GM10248 (cell line): Measurements from ENCODE around the gene TPSG1.

Source experiments
- CTCF ChIA-PET: fragments of 300-600 bp; sonication (Branson Sonifier 250); formaldehyde crosslinking; extraction: SDS; loops from one replicate; lab custom pipeline; 2021; ENCODE audit warnings: antibody characterized with exemption; lab: Yijun Ruan, JAX
- POLR2A ChIA-PET: fragments of 350-650 bp; sonication (Branson Sonifier 250); formaldehyde crosslinking; extraction: SDS; loops from one replicate; lab custom pipeline; 2020; ENCODE audit warnings: antibody characterized with exemption; lab: Yijun Ruan, JAX
- DNase-seq: peaks from one replicate; pipeline ENCODE4 v3.0.0; 2012; ENCODE audit errors: extremely low spot score
- TF ChIP-seq, protein P1 (sequence below): IDR thresholded peaks from 2 replicates; pipeline ENCODE4 v1.5.1; 2012; ENCODE audit warnings: mild to moderate bottlenecking, low read depth; ENCODE audit errors: extremely low read depth, missing control alignments, control extremely low read depth

The TPSG1 gene

DNA sequence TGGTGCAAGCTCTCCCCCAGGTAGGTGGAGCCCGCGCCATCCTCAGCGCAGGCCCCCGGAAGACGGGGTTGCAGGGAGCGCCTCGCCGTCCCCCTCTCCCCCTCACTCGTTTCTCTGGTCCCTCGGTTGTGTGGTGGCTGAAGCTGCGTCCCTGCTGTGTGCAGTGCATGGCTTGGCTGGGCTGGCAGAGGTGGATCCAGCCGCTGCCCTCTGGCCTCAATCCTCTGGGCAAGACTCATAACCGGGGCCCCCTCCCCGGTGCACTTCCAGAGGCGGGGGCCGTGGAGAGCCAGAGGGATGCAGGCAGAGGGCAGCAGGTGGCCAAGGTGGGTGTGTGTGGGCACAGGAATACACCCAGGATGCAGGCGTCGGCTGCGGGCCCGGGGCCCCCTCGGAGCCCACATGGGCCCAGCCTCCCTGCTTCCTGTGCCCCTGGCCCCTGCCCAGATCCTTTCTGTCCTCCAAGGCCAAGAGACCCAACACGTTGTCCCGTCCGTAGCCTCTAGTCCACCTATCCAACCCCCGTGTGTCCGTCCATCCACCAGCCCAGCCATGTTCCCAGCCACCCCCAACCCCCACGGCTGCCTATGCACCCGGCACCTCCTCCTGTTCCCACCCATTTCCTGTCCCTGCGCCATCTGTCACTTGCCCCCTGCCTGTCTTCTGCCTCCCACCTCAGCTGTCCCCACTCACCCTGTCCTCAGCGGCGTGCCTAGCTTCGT lies 9.3 kb downstream of the TPSG1 start:
- DNase-seq = no peak
- POLR2A ChIA-PET = no interaction called here
- TF ChIP-seq, protein P1, sequence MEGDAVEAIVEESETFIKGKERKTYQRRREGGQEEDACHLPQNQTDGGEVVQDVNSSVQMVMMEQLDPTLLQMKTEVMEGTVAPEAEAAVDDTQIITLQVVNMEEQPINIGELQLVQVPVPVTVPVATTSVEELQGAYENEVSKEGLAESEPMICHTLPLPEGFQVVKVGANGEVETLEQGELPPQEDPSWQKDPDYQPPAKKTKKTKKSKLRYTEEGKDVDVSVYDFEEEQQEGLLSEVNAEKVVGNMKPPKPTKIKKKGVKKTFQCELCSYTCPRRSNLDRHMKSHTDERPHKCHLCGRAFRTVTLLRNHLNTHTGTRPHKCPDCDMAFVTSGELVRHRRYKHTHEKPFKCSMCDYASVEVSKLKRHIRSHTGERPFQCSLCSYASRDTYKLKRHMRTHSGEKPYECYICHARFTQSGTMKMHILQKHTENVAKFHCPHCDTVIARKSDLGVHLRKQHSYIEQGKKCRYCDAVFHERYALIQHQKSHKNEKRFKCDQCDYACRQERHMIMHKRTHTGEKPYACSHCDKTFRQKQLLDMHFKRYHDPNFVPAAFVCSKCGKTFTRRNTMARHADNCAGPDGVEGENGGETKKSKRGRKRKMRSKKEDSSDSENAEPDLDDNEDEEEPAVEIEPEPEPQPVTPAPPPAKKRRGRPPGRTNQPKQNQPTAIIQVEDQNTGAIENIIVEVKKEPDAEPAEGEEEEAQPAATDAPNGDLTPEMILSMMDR = no peak
- CTCF ChIA-PET = no interaction called here

DNA sequence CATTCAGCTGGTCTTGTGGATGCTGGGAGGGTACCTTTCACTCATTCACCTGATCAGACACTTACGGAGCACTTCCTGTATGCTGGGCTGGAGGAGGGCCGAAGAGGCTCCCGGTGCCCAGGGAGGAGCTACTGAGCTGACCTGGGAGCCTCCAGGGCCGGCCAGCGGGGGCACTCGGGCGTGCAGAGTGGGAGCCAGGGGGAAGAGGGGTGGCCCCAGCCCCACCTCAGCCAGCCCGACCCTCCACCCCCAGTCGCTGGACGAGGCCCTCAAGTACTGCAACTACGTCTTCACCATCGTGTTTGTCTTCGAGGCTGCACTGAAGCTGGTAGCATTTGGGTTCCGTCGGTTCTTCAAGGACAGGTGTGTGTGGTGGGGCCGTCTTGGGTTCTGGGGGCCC lies 10.3 kb downstream of the TPSG1 start:
- CTCF ChIA-PET = no interaction called here
- no peak for DNase-seq
- TF ChIP-seq, protein P1 = no peak
- POLR2A ChIA-PET = no interaction called here

DNA sequence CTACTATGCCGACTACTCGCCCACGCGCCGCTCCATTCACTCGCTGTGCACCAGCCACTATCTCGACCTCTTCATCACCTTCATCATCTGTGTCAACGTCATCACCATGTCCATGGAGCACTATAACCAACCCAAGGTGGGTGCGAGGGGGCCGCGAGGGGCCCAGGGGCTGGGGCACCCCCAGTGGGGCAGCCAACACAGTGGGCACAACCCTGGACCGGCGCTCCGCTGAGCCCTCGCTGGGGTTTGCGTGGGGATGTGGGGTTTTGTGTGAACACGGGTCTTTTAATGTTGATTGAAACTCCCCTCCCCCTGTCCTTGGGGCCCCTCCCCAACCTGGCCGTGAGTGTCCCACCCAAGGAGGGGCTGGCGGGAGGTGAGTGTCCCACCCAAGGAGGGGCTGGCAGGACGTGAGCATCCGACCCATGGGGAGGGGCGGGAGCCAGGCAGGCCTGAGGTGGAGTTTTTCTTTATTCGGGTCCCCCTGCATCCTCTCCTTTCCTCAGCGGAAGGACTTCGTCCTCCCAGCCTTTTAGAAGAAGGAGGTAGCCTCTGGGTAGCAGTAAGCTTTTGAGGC lies 11.2 kb downstream of the TPSG1 start:
- DNase-seq = no peak
- TF ChIP-seq, protein P1 = no peak
- POLR2A ChIA-PET = no interaction called here
- CTCF ChIA-PET = no interaction called here

DNA sequence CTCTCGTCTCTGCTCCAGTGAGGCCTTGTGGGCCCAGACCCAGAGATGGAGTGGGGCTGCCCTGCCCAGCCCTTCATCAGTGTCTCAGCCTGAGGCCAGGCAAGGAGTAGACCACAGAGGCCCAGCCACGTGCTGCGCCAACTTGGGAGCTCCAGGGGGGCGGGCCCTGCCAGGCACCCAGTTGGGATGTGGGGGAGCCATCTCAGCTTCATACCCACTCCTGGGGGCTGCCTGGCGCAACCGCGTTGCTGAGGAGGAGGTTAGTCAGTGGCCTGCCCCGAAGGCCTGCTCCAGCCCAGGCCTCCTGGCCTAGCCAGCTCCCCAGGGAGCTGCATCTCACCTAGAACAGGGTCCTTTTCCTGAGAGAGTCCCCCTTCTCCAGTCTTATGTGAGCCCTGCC lies 11.8 kb downstream of the TPSG1 start:
- ChIA-PET POLR2A (no interaction called here), CTCF (no interaction called here)
- DNase-seq = no peak
- TF ChIP-seq, protein P1 = no peak

DNA sequence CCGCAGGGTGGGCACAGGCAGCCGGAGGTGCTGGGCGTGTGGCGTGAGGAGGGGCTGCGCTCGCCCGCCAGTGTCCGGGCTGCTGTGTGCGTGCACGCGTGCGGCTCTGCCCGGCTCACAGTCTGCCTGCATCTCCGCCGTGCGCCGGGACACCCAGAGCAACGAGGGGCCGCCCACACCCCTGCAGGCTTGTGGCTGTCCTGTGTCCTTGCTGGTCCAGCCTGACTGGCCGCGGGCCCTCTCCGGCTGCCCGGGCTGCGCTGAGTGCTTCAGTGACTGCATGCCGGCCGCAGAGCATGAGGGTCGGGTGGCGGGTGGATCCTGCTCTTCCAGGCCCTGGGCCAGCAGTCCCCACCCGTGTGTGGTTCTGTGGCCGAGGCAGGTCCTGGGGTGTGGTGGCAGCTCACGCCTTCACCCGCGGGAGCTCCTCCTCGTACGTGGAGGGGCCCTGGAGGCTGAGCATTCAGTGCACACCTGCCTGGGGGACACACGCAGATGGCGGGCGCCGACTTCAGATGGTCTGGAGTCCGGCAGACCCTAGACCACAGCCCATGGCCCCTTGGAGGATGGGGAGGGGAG lies 12.4 kb downstream of the TPSG1 start:
- no peak for DNase-seq
- ChIA-PET POLR2A (no interaction called here), CTCF (no interaction called here)
- TF ChIP-seq, protein P1 = no peak

DNA sequence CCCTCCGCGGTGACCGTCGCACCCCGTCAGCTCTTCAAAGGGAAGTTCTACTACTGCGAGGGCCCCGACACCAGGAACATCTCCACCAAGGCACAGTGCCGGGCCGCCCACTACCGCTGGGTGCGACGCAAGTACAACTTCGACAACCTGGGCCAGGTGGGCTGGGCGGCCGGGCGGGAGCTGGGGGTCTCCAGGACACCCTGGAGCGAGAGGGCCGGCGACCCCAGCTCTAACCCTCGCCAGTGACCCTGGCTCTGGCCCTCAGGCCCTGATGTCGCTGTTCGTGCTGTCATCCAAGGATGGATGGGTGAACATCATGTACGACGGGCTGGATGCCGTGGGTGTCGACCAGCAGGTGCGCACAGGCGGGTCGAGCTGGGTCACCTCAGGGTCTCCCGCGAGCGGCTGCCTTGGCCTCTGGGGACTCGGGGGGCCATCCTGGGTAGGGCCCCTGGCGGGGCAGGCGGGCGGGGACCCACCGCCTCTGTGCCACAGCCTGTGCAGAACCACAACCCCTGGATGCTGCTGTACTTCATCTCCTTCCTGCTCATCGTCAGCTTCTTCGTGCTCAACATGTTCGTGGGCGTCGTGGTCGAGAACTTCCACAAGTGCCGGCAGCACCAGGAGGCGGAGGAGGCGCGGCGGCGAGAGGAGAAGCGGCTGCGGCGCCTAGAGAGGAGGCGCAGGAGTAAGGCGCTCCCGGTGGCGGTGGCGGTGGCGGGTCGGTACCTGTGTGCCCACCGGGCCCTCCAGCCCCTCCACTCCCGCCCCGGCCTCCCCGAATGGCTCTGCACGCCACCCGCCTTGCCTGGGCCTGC lies 13.4 kb downstream of the TPSG1 start:
- ChIA-PET CTCF (no interaction called here), POLR2A (no interaction called here)
- no peak for DNase-seq
- TF ChIP-seq, protein P1 = no peak
